ENCODE results near the gene MAGEA12.
"Not testable (repeated sequence)": the region's sequence is repeated elsewhere in the genome, so short reads cannot be mapped to it uniquely, and the experiment has no call there.

The MAGEA12 gene

DNA sequence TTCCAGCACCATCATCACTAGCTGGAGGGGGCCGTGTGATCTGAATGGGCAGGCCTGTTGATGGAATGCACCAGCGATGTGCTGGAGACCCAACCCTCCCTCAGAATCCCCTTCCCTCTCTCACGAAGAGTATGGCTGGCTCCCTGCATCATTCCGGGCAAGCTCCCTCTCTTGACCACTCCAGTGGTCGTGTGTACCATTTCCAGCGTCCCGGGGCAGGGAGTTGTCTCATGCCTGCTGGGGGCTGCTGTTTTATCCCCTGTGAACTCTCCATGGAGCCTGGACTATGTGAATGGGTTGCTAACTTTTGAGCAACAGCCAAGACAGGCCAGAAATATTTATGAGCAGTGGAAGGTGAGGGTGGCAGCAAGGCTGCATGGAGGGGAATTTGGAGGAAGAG, 8.1 kb upstream of the MAGEA12 start:
- TF ChIP-seq, protein P1, sequence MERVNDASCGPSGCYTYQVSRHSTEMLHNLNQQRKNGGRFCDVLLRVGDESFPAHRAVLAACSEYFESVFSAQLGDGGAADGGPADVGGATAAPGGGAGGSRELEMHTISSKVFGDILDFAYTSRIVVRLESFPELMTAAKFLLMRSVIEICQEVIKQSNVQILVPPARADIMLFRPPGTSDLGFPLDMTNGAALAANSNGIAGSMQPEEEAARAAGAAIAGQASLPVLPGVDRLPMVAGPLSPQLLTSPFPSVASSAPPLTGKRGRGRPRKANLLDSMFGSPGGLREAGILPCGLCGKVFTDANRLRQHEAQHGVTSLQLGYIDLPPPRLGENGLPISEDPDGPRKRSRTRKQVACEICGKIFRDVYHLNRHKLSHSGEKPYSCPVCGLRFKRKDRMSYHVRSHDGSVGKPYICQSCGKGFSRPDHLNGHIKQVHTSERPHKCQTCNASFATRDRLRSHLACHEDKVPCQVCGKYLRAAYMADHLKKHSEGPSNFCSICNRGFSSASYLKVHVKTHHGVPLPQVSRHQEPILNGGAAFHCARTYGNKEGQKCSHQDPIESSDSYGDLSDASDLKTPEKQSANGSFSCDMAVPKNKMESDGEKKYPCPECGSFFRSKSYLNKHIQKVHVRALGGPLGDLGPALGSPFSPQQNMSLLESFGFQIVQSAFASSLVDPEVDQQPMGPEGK (CRISPR knock-in tag; IDR thresholded peaks at IDR 0.05; ENCODE audit: borderline replicate concordance): no peak
- ATAC-seq: no peak

DNA sequence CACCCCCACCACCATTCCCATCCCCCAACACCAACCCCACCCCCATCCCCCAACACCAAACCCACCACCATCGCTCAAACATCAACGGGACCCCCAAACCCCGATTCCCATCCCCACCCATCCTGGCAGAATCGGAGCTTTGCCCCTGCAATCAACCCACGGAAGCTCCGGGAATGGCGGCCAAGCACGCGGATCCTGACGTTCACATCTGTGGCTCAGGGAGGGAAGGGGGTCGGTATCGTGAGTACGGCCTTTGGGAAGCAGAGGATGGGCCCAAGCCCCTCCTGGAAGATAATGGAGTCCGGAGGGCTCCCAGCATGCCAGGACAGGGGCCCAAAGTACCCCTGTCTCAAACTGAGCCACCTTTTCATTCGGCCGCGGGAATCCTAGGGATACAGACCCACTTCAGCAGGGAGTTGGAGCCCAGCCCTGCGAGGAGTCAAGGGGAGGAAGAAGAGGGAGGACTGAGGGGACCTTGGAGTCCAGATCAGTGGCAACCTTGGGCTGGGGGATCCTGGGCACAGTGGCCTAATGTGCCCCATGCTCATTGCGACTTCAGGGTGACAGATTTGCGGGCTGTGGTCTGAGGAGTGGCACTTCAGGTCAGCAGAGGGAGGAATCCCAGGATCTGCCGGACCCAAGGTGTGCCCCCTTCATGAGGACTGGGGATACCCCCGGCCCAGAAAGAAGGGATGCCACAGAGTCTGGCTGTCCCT, 744 bp downstream of the MAGEA12 start:
- not testable (repeated sequence) for ATAC-seq

DNA sequence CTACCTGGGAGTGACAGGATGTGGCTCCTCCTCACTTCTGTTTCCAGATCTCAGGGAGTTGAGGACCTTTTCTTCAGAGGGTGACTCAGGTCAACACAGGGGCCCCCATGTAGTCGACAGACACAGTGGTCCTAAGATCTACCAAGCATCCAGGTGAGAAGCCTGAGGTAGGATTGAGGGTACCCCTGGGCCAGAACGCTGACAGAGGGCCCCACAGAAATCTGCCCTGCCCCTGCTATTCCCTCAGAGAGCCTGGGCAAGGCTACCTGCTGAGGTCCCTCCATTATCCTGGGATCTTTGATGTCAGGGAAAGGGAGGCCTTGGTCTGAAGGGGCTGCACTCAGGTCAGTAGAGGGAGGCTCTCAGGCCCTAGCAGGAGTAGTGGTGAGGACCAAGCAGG, 1.5 kb downstream of the MAGEA12 start:
- TF ChIP-seq ZFP3 (CRISPR knock-in tag; IDR thresholded peaks at IDR 0.05) (no peak), ZNF565 (CRISPR knock-in tag; conservative IDR thresholded peaks at IDR 0.05; ENCODE audit: low read depth) (no peak), BACH2 (CRISPR knock-in tag; IDR thresholded peaks at IDR 0.05; ENCODE audit: borderline replicate concordance) (no peak), ZC3H10 (CRISPR knock-in tag; IDR thresholded peaks at IDR 0.05) (no peak), ISL1 (CRISPR knock-in tag; IDR thresholded peaks at IDR 0.05) (no peak), RARB (CRISPR knock-in tag; IDR thresholded peaks at IDR 0.05) (no peak), SNAI2 (CRISPR knock-in tag; IDR thresholded peaks at IDR 0.05) (no peak), OSR1 (CRISPR knock-in tag; IDR thresholded peaks at IDR 0.05) (no peak), GLIS3 (CRISPR knock-in tag; IDR thresholded peaks at IDR 0.05) (no peak), ESRRG (CRISPR knock-in tag; IDR thresholded peaks at IDR 0.05) (no peak)
- TF ChIP-seq, protein P2, sequence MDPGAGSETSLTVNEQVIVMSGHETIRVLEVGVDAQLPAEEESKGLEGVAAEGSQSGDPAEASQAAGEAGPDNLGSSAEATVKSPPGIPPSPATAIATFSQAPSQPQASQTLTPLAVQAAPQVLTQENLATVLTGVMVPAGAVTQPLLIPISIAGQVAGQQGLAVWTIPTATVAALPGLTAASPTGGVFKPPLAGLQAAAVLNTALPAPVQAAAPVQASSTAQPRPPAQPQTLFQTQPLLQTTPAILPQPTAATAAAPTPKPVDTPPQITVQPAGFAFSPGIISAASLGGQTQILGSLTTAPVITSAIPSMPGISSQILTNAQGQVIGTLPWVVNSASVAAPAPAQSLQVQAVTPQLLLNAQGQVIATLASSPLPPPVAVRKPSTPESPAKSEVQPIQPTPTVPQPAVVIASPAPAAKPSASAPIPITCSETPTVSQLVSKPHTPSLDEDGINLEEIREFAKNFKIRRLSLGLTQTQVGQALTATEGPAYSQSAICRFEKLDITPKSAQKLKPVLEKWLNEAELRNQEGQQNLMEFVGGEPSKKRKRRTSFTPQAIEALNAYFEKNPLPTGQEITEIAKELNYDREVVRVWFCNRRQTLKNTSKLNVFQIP (CRISPR knock-in tag; IDR thresholded peaks at IDR 0.05; ENCODE audit: borderline replicate concordance, low read depth): no peak
- TF ChIP-seq, protein P1 (CRISPR knock-in tag; IDR thresholded peaks at IDR 0.05; ENCODE audit: borderline replicate concordance): no peak
- no peak for ATAC-seq

DNA sequence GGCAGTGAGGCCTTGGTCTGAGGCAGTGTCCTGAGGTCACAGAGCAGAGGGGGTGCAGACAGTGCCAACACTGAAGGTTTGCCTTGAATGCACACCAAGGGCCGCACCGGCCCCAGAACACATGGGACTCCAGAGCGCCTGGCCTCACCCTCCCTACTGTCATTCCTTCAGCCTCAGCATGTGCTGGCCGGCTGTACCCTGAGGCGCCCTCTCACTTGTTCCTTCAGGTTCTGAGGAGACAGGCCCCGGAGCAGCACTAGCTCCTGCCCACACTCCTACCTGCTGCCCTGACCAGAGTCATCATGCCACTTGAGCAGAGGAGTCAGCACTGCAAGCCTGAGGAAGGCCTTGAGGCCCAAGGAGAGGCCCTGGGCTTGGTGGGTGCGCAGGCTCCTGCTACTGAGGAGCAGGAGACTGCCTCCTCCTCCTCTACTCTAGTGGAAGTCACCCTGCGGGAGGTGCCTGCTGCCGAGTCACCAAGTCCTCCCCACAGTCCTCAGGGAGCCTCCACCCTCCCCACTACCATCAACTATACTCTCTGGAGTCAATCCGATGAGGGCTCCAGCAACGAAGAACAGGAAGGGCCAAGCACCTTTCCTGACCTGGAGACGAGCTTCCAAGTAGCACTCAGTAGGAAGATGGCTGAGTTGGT, 2.4 kb downstream of the MAGEA12 start:
- TF ChIP-seq RARB (CRISPR knock-in tag; IDR thresholded peaks at IDR 0.05): no peak
- TF ChIP-seq ZNF70 (CRISPR knock-in tag; IDR thresholded peaks at IDR 0.05): no peak
- TF ChIP-seq, protein P1 (CRISPR knock-in tag; IDR thresholded peaks at IDR 0.05; ENCODE audit: borderline replicate concordance): no peak
- TF ChIP-seq, protein P3, sequence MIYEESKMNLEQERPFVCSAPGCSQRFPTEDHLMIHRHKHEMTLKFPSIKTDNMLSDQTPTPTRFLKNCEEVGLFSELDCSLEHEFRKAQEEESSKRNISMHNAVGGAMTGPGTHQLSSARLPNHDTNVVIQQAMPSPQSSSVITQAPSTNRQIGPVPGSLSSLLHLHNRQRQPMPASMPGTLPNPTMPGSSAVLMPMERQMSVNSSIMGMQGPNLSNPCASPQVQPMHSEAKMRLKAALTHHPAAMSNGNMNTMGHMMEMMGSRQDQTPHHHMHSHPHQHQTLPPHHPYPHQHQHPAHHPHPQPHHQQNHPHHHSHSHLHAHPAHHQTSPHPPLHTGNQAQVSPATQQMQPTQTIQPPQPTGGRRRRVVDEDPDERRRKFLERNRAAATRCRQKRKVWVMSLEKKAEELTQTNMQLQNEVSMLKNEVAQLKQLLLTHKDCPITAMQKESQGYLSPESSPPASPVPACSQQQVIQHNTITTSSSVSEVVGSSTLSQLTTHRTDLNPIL (CRISPR knock-in tag; IDR thresholded peaks at IDR 0.05; ENCODE audit: low read depth): no peak
- no peak for TF ChIP-seq ZC3H10 (CRISPR knock-in tag; IDR thresholded peaks at IDR 0.05)
- no peak for TF ChIP-seq CSDC2 (CRISPR knock-in tag; IDR thresholded peaks at IDR 0.05)
- TF ChIP-seq PPARA (CRISPR knock-in tag; IDR thresholded peaks at IDR 0.05; ENCODE audit: borderline replicate concordance): no peak
- no peak for TF ChIP-seq SNAI2 (CRISPR knock-in tag; IDR thresholded peaks at IDR 0.05)
- ATAC-seq: no peak

DNA sequence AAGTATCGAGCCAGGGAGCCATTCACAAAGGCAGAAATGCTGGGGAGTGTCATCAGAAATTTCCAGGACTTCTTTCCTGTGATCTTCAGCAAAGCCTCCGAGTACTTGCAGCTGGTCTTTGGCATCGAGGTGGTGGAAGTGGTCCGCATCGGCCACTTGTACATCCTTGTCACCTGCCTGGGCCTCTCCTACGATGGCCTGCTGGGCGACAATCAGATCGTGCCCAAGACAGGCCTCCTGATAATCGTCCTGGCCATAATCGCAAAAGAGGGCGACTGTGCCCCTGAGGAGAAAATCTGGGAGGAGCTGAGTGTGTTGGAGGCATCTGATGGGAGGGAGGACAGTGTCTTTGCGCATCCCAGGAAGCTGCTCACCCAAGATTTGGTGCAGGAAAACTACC, 3.0 kb downstream of the MAGEA12 start:
- ATAC-seq: not testable (repeated sequence)

Data from SK-N-SH treated with all-trans-retinoic acid at 6 μM for 48 hours (cell line).